Esophagus muscularis mucosa (tissue), 4 donors: ENCODE data around the gene CNTNAP2. TPM values are rescaled to one million over a fixed set of nuclear protein-coding genes. Genes with fewer than 3 reads are reported as not detected.
"Not testable (repeated sequence)": the region's sequence is repeated elsewhere in the genome, so short reads cannot be mapped to it uniquely, and the experiment has no call there.

Source experiments
- DNase-seq: peaks from one replicate; pipeline ENCODE4 v3.0.0-alpha.2; 2017; ENCODE audit errors: extremely low spot score
- H3K27ac ChIP-seq, 4 donors: fragments of 200-600 bp; sonication (generic); replicated peaks in 1 of 4; 1 replicate in 3 of 4; 2 replicates in 1 of 4; pipeline ENCODE4 v1.5.1; 2016 to 2019; ENCODE audit warnings: mild to moderate bottlenecking in 1 of 4
- H3K27me3 ChIP-seq, 4 donors: fragments of 200-600 bp; sonication (generic); one replicate each; pipeline versions ENCODE4 v1.5.1 to v1.6.0; 2016 to 2019
- H3K36me3 ChIP-seq, 4 donors: fragments of 200-600 bp; sonication (generic); one replicate each; pipeline ENCODE4 v1.5.1; 2016 to 2019
- H3K4me1 ChIP-seq, 4 donors: fragments of 200-600 bp; sonication (generic); one replicate each; pipeline ENCODE4 v1.5.1; 2016 to 2019
- H3K4me3 ChIP-seq, 4 donors: fragments of 200-600 bp; sonication (generic); 1 replicate in 2 of 4; 2 replicates in 2 of 4; pipeline ENCODE4 v1.5.1; 2016 to 2019; ENCODE audit warnings: mild to moderate bottlenecking in 4 of 4, moderate library complexity in 1 of 4
- H3K9me3 ChIP-seq, 4 donors: fragments of 200-600 bp; sonication (generic); 1 replicate in 3 of 4; 2 replicates in 1 of 4; pipeline ENCODE4 v1.5.1; 2016 to 2019
- EP300 ChIP-seq: sonication (generic); formaldehyde crosslinking; IDR thresholded peaks from one replicate; pipeline ENCODE4 v1.6.1; 2017; ENCODE audit warnings: antibody characterized with exemption
- POLR2A ChIP-seq: fragments of 450-650 bp; IDR thresholded peaks from one replicate; pipeline ENCODE4 v1.6.1; 2017; ENCODE audit warnings: antibody characterized with exemption, moderate library complexity, mild to moderate bottlenecking, low read depth
- POLR2AphosphoS5 ChIP-seq, 2 donors: sonication (generic); formaldehyde crosslinking; IDR thresholded peaks; one replicate each; pipeline ENCODE4 v1.6.1; 2017; ENCODE audit warnings: antibody characterized with exemption in 2 of 2
- WGBS: methylation state at CpG from one replicate; pipeline ENCODE4 v1.1.5; 2018; 5-methylcytosine and 5-hydroxymethylcytosine counted together
- intact Hi-C: fragments of 100-400 bp; cut with DNase I; formaldehyde crosslinking; loops from one replicate; pipeline ENCODE4 v1.15.1; 2023
- total RNA-seq, 4 donors: library from RNA; depleted of rRNA; stranded (reverse); fragments of >200 nt; gene quantifications; one replicate each; pipeline versions ENCODE4 v1.1.0 to v1.2.1, GENCODE V29; 2016
- TF ChIP-seq, protein P1 (sequence below), 3 experiments: fragments of 200-600 bp in 2 of 3; fragments of 450-650 bp in 1 of 3; sonication (generic) in 2 of 3; IDR thresholded peaks; one replicate each; pipeline ENCODE4 v1.5.1; 2017 to 2019; ENCODE audit warnings: antibody characterized with exemption in 3 of 3, mild to moderate bottlenecking in 2 of 3, moderate library complexity in 1 of 3

CNTNAP2 gene
- total RNA-seq, 4 donors from 2014 or later = 1.2 to 2.9 (median 1.9) TPM

- no peak overlapping the region for H3K4me3 ChIP-seq
- no peaks in the 10 kb centered on the region for H3K27me3 ChIP-seq
- DNase-seq = no peak
- H3K36me3 ChIP-seq = no peaks in the 10 kb centered on the region
- no peak overlapping the region for H3K27ac ChIP-seq
- TF ChIP-seq POLR2AphosphoS5 (IDR thresholded peaks at IDR 0.05) (no peak), POLR2A (no peak), EP300 (no peak)
- H3K4me1 ChIP-seq = no peaks in the 10 kb centered on the region
- 85% methylated on average over 6 of the region's 6 CpGs for WGBS
- intact Hi-C loops = no loop called here
- peaks cover 0 to 22% (median 10%) of the 10 kb centered on the region in 4 donors for H3K9me3 ChIP-seq
These were observed 1592.3 kb downstream of the CNTNAP2 start for GRCh38 chr7:147708871-147709270.

GRCh38 chr7:147711447-147711846, 1594.8 kb downstream of the CNTNAP2 start:
- no peaks in the 10 kb centered on the region for H3K36me3 ChIP-seq
- 39% methylated on average over 2 of the region's 2 CpGs for whole genome bisulfite sequencing
- H3K4me1 ChIP-seq = no peaks in the 10 kb centered on the region
- H3K27me3 ChIP-seq = no peaks in the 10 kb centered on the region
- intact Hi-C loops = no loop called here
- no peak for DNase-seq
- no peak overlapping the region for H3K4me3 ChIP-seq
- H3K27ac ChIP-seq = no peak overlapping the region
- peaks cover 0 to 22% (median 8%) of the 10 kb centered on the region in 4 donors for H3K9me3 ChIP-seq
- TF ChIP-seq POLR2AphosphoS5 (IDR thresholded peaks at IDR 0.05) = no peak
- no peak for TF ChIP-seq POLR2A
- TF ChIP-seq EP300 = no peak
- TF ChIP-seq, protein P1, sequence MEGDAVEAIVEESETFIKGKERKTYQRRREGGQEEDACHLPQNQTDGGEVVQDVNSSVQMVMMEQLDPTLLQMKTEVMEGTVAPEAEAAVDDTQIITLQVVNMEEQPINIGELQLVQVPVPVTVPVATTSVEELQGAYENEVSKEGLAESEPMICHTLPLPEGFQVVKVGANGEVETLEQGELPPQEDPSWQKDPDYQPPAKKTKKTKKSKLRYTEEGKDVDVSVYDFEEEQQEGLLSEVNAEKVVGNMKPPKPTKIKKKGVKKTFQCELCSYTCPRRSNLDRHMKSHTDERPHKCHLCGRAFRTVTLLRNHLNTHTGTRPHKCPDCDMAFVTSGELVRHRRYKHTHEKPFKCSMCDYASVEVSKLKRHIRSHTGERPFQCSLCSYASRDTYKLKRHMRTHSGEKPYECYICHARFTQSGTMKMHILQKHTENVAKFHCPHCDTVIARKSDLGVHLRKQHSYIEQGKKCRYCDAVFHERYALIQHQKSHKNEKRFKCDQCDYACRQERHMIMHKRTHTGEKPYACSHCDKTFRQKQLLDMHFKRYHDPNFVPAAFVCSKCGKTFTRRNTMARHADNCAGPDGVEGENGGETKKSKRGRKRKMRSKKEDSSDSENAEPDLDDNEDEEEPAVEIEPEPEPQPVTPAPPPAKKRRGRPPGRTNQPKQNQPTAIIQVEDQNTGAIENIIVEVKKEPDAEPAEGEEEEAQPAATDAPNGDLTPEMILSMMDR (IDR thresholded peaks at IDR 0.05) = no peak

DNA sequence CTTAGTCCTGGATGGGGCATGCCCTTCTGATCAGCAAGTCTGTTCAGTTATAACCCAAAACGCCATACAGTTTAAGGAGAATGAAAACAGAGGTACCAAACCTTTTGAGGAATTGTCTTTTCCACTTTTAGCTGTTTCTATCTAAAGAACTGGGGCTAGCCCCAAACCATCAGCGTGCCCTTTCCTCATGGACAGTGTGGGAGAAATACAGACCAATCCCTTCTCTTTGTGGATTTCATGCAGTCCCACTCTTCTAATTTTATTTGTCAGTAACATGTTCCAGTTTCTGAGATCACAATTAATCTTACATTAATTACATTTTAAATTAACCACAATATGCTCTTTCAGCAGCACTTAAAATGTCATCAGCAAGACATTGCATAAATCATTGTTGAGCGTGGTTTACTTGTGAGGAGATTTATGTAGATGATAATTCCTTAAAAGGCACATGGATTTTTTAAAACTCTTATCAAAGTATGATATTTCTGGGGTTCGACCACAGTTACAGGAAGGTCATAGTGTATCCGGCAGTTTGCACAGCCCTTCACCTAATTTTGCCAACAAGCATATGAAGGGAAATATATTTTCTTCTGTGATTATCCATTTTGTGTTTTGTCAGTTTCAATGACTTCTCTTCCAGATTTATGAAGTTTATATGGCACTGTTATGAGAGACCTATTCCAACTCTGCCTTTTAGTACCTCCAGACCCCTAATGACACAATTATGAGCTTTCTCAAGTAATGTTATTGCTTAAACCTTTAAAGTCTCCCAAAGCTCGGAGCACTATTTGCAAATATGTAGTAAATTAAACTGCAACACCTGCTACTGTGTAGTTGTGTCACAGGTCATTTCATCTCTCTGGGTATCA, 1605.6 kb downstream of the CNTNAP2 start:
- Histone ChIP-seq H3K36me3 (no peaks in the 10 kb centered on the region), H3K27me3 (no peaks in the 10 kb centered on the region), H3K27ac (no peak overlapping the region), H3K4me1 (no peaks in the 10 kb centered on the region), H3K4me3 (no peak overlapping the region), H3K9me3 (no peaks in the 10 kb centered on the region)
- intact Hi-C loops = no loop called here
- TF ChIP-seq EP300 = no peak
- TF ChIP-seq POLR2A = no peak
- TF ChIP-seq, protein P1 (IDR thresholded peaks at IDR 0.05) = no peak
- TF ChIP-seq POLR2AphosphoS5 (IDR thresholded peaks at IDR 0.05) = no peak
- 49% methylated on average over 6 of the region's 6 CpGs for WGBS
- DNase-seq = no peak

DNA sequence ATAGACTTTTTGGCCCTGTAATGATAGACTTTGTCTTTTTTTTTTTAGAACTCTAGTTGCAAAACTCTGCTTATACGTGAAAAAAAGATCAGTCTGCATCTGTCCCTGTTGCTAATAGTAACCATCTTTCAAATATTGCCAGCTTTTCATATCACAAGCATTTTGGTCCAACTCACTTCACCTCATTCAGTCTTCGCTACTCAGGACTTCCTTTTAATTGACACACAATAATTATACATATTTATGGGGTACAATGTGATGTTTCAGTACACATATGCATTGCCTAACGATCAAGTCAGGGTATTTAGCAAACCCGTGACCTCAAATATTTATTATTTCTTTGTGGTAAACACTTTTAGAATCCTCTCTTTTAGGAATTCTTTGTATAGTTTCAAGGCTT, 1606.9 kb downstream of the CNTNAP2 start:
- no peak for TF ChIP-seq POLR2A
- TF ChIP-seq POLR2AphosphoS5 (IDR thresholded peaks at IDR 0.05) = no peak
- TF ChIP-seq, protein P1 (IDR thresholded peaks at IDR 0.05) = no peak
- no peak for TF ChIP-seq EP300
- intact Hi-C loops = no loop called here
- Histone ChIP-seq H3K27me3 (no peaks in the 10 kb centered on the region), H3K36me3 (no peaks in the 10 kb centered on the region), H3K27ac (no peak overlapping the region), H3K4me3 (no peak overlapping the region), H3K9me3 (no peaks in the 10 kb centered on the region), H3K4me1 (no peaks in the 10 kb centered on the region)
- no peak for DNase-seq
- WGBS = 77% methylated on average over 4 of the region's 4 CpGs

- no peak overlapping the region for H3K27ac ChIP-seq
- DNase-seq = no peak
- H3K4me3 ChIP-seq = no peak overlapping the region
- 29% methylated on average over 2 of the region's 2 CpGs for whole genome bisulfite sequencing
- no peaks in the 10 kb centered on the region for H3K9me3 ChIP-seq
- TF ChIP-seq POLR2AphosphoS5 (IDR thresholded peaks at IDR 0.05) (no peak), POLR2A (no peak), EP300 (no peak)
- TF ChIP-seq, protein P1 (IDR thresholded peaks at IDR 0.05) = no peak
- no peaks in the 10 kb centered on the region for H3K36me3 ChIP-seq
- no peaks in the 10 kb centered on the region for H3K4me1 ChIP-seq
- H3K27me3 ChIP-seq = no peaks in the 10 kb centered on the region
- intact Hi-C loops = no loop called here
These were observed 1614.7 kb downstream of the CNTNAP2 start for GRCh38 chr7:147731311-147731710.

DNA sequence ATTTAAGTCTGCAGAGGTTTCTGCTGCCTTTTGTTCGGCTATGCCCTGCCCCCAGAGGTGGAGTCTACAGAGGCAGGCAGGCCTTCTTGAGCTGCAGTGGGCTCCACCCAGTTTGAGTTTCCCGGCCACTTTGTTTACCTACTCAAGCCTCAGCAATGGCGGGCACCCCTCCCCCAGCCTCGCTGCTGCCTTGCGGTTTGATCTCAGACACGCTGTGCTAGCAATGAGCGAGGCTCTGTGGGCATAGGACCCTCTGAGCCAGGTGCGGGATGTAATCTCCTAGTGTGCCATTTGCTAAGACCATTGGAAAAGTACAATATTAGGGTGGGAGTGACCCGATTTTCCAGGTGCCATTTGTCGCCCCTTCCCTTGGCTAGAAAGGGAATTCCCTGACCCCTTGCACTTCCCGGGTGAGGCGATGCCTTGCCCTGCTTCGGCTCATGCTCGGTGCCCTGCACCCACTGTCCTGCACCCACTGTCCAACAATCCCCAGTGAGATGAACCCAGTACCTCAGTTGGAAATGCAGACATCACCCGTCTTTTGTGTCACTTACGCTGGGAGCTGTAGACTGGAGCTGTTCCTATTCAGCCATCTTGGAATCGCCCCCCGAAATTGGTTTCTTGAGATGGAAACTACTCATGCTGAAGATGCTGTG, 1621.1 kb downstream of the CNTNAP2 start:
- intact Hi-C loops, H3K27me3 ChIP-seq, H3K4me1 ChIP-seq, H3K9me3 ChIP-seq, H3K36me3 ChIP-seq, H3K27ac ChIP-seq, DNase-seq, H3K4me3 ChIP-seq: not testable (repeated sequence)
- 85% methylated on average over 13 of the region's 18 CpGs for WGBS
